Measurements from ENCODE around the gene OR6N2. TPM values are rescaled to one million over a fixed set of nuclear protein-coding genes. Genes with fewer than 3 reads are reported as not detected.

Gene OR6N2
- polyA plus RNA-seq, 3 donors: not detected

GRCh38 chr1:158821723-158822122 lies 40.7 kb upstream of the OR6N2 start:
- Mint-ChIP-seq H3K4me3 (no peak overlapping the region), H3K27me3 (ENCODE audit: low read depth in 3 of 3) (no peaks in the 10 kb centered on the region), H3K9me3 (peaks cover 0 to 4% (median 0%) of the 10 kb centered on the region in 7 donors), H3K4me1 (peaks cover 51% of the 10 kb centered on the region), H3K36me3 (peaks cover 15 to 29% of the 10 kb centered on the region in 2 donors), H3K27ac (no peak overlapping the region)
- Histone ChIP-seq H3K4me1 (ENCODE audit: control insufficient read depth in 1 of 2, insufficient read depth in 2 of 2, low read length in 2 of 2) (peaks cover 39 to 45% of the 10 kb centered on the region in 2 donors), H3K9me3 (replicated peaks in 1 of 2; ENCODE audit: control insufficient read depth in 1 of 2, insufficient read depth in 1 of 2, low read length in 2 of 2) (no peaks in the 10 kb centered on the region), H3K27me3 (ENCODE audit: control insufficient read depth in 2 of 2, insufficient read depth in 2 of 2, low read length in 2 of 2) (no peaks in the 10 kb centered on the region), H3K79me2 (ENCODE audit: insufficient read depth, low read length) (peaks cover 16% of the 10 kb centered on the region), H4K20me1 (ENCODE audit: insufficient read depth, low read length) (no peaks in the 10 kb centered on the region), H3K9ac (ENCODE audit: insufficient read depth, low read length, poor library complexity, severe bottlenecking) (no peak overlapping the region), H3K36me3 (replicated peaks in 1 of 2; ENCODE audit: control insufficient read depth in 1 of 2, insufficient read depth in 2 of 2, low read length in 2 of 2) (no peaks in the 10 kb centered on the region), H3K27ac (ENCODE audit: low read depth in 1 of 2, low read length in 2 of 2) (no peak overlapping the region), H3K4me2 (replicated peaks; ENCODE audit: extremely low read depth, low read length, poor library complexity, severe bottlenecking) (no peak overlapping the region), H3K4me3 (replicated peaks in 1 of 3; ENCODE audit: low read depth in 2 of 3, low read length in 3 of 3) (no peak overlapping the region), H2AFZ (ENCODE audit: insufficient read depth, low read depth, low read length, poor library complexity, severe bottlenecking) (no peak overlapping the region)
- DNase-seq: no peak
- intact Hi-C loops (cut with micrococcal nuclease): loop anchor here in 1 of 2 donors (10.0 kb wide), 1 partner anchor 243 kb away; no protein-coding TSS in a partner anchor
- no peak for TF ChIP-seq CTCF (IDR thresholded peaks at IDR 0.05)
- WGBS (ENCODE audit: insufficient coverage): no CpG with 5 or more reads among the region's 1 CpG

- Mint-ChIP-seq H3K4me3 (peak overlapping the region in 1 of 2 donors; percentile 82), H3K27me3 (ENCODE audit: low read depth in 3 of 3) (no peaks in the 10 kb centered on the region), H3K4me1 (peaks cover 67% of the 10 kb centered on the region), H3K36me3 (peaks cover 15 to 19% of the 10 kb centered on the region in 2 donors), H3K27ac (peak overlapping the region; percentile 84 to 95 (median 92)), H3K9me3 (peaks cover 0 to 2% (median 0%) of the 10 kb centered on the region in 7 donors)
- H3K79me2 ChIP-seq (ENCODE audit: insufficient read depth, low read length): peaks cover 35% of the 10 kb centered on the region
- no peak overlapping the region for H2AFZ ChIP-seq (ENCODE audit: insufficient read depth, low read depth, low read length, poor library complexity, severe bottlenecking)
- H3K9ac ChIP-seq (ENCODE audit: insufficient read depth, low read length, poor library complexity, severe bottlenecking): peak overlapping the region; percentile 22
- no peaks in the 10 kb centered on the region for H3K9me3 ChIP-seq (replicated peaks in 1 of 2; ENCODE audit: control insufficient read depth in 1 of 2, insufficient read depth in 1 of 2, low read length in 2 of 2)
- no peaks in the 10 kb centered on the region for H3K36me3 ChIP-seq (replicated peaks in 1 of 2; ENCODE audit: control insufficient read depth in 1 of 2, insufficient read depth in 2 of 2, low read length in 2 of 2)
- intact Hi-C loops (cut with micrococcal nuclease): loop anchor here in 1 of 2 donors (10.0 kb wide), 1 partner anchor 245 kb away; no protein-coding TSS in a partner anchor
- H3K4me3 ChIP-seq (replicated peaks in 1 of 3; ENCODE audit: low read depth in 2 of 3, low read length in 3 of 3): peak overlapping the region in 1 of 3 experiments; percentile 41
- H4K20me1 ChIP-seq (ENCODE audit: insufficient read depth, low read length): no peaks in the 10 kb centered on the region
- peak overlapping the region; percentile 56 for H3K4me2 ChIP-seq (replicated peaks; ENCODE audit: extremely low read depth, low read length, poor library complexity, severe bottlenecking)
- H3K27ac ChIP-seq (ENCODE audit: low read depth in 1 of 2, low read length in 2 of 2): peak overlapping the region; percentile 50 to 83
- H3K4me1 ChIP-seq (ENCODE audit: control insufficient read depth in 1 of 2, insufficient read depth in 2 of 2, low read length in 2 of 2): peaks cover 48 to 52% of the 10 kb centered on the region in 2 donors
- 95% methylated on average over 3 of the region's 7 CpGs for WGBS (ENCODE audit: insufficient coverage)
- DNase-seq: peak; percentile 25 to 59 (median 44)
- H3K27me3 ChIP-seq (ENCODE audit: control insufficient read depth in 2 of 2, insufficient read depth in 2 of 2, low read length in 2 of 2): no peaks in the 10 kb centered on the region
- TF ChIP-seq CTCF (IDR thresholded peaks at IDR 0.05): no peak
Measured at GRCh38 chr1:158819461-158820443, 38.7 kb upstream of the OR6N2 start.
